Loucy (cell line): ENCODE measurements around the gene COL24A1.

Experiments
- H2AFZ ChIP-seq: fragments of 200-600 bp; sonication (generic); 2 replicates; pipeline ENCODE4 v1.6.0; 2016; ENCODE audit warnings: antibody characterized with exemption, mild to moderate bottlenecking, low read length, moderate library complexity
- H3F3A ChIP-seq: fragments of 200-600 bp; 2 replicates; pipeline ENCODE4 v1.6.0; 2016; ENCODE audit warnings: antibody characterized with exemption, low read depth, mild to moderate bottlenecking
- H3K27me3 ChIP-seq: fragments of 200-600 bp; sonication (generic); 2 replicates; pipeline ENCODE4 v1.6.1; 2014; ENCODE audit warnings: low read length, mild to moderate bottlenecking; ENCODE audit not compliant: insufficient read depth, poor library complexity, severe bottlenecking
- H3K36me3 ChIP-seq: fragments of 200-600 bp; sonication (generic); 2 replicates; pipeline ENCODE4 v1.6.1; 2016; ENCODE audit warnings: low read length; ENCODE audit not compliant: insufficient read depth
- H3K4me1 ChIP-seq: fragments of 200-600 bp; sonication (generic); 2 replicates; pipeline ENCODE4 v1.5.1; 2014; ENCODE audit warnings: low read length, mild to moderate bottlenecking; ENCODE audit not compliant: insufficient read depth, poor library complexity, severe bottlenecking
- H3K4me2 ChIP-seq: fragments of 200-600 bp; sonication (generic); 2 replicates; pipeline ENCODE4 v1.6.0; 2014; ENCODE audit warnings: antibody characterized with exemption, low read length, low read depth, mild to moderate bottlenecking; ENCODE audit not compliant: poor library complexity, severe bottlenecking
- H3K4me3 ChIP-seq: fragments of 200-600 bp; sonication (generic); 2 replicates; pipeline ENCODE4 v1.5.1; 2014; ENCODE audit warnings: low read length, mild to moderate bottlenecking, mixed read lengths; ENCODE audit not compliant: poor library complexity, severe bottlenecking
- H3K79me2 ChIP-seq: fragments of 200-600 bp; sonication (generic); 2 replicates; pipeline ENCODE4 v1.6.1; 2014; ENCODE audit warnings: low read length; ENCODE audit not compliant: insufficient read depth
- H3K9ac ChIP-seq: fragments of 200-600 bp; sonication (generic); 2 replicates; pipeline ENCODE4 v1.6.0; 2014; ENCODE audit warnings: mild to moderate bottlenecking, low read depth, low read length, moderate library complexity; ENCODE audit not compliant: poor library complexity, severe bottlenecking
- H3K9me2 ChIP-seq: fragments of 200-600 bp; sonication (generic); replicated peaks from 2 replicates; pipeline ENCODE4 v1.6.1; 2016; ENCODE audit warnings: low read depth, low read length, mixed read lengths
- H3K9me3 ChIP-seq: fragments of 200-600 bp; sonication (generic); 2 replicates; pipeline ENCODE4 v1.6.1; 2014; ENCODE audit warnings: mild to moderate bottlenecking, antibody characterized with exemption, low read length, low read depth; ENCODE audit not compliant: insufficient read depth
- H4K20me1 ChIP-seq: fragments of 200-600 bp; sonication (generic); 2 replicates; pipeline ENCODE4 v1.6.0; 2014; ENCODE audit warnings: antibody characterized with exemption, low read length, mild to moderate bottlenecking; ENCODE audit not compliant: insufficient read depth, poor library complexity, severe bottlenecking
- CTCF ChIP-seq: fragments of 200-600 bp; sonication (generic); conservative IDR thresholded peaks from 2 replicates; pipeline ENCODE4 v1.5.1; 2014; ENCODE audit warnings: mild to moderate bottlenecking, antibody characterized with exemption, low read length
- EZH2phosphoT487 ChIP-seq: fragments of 200-600 bp; IDR thresholded peaks from 2 replicates; pipeline ENCODE4 v1.6.1; 2018; ENCODE audit warnings: antibody characterized with exemption, mild to moderate bottlenecking, moderate library complexity, borderline replicate concordance

COL24A1 gene

DNA sequence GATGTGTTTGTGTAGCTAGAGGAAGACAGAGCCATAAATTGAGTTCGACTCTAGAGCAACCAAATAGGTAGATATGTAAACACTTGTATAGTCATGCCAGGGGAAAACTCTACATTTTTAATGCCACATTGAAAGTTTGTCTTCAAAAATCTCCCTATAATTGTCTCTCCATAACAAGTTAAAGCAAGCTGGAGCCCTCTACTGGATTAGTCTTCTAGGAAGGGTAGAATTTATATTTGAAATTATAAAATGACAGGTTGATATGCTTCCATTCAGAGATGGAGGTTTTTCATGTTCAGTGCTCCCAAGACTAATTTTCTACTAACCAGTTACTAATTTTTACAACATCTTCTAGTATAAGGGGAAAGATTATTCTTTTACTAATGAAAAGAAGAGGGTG is 13.1 kb upstream of the COL24A1 start:
- Histone ChIP-seq H3K4me3 (no peak overlapping the region), H3F3A (no peaks in the 10 kb centered on the region), H4K20me1 (no peaks in the 10 kb centered on the region), H3K9me3 (no peaks in the 10 kb centered on the region), H3K4me2 (no peak overlapping the region), H3K9me2 (no peaks in the 10 kb centered on the region), H3K79me2 (no peaks in the 10 kb centered on the region), H3K9ac (no peak overlapping the region), H3K4me1 (no peaks in the 10 kb centered on the region), H3K36me3 (no peaks in the 10 kb centered on the region), H2AFZ (no peak overlapping the region), H3K27me3 (no peaks in the 10 kb centered on the region)
- no peak for TF ChIP-seq EZH2phosphoT487
- TF ChIP-seq CTCF = peak; percentile 42

DNA sequence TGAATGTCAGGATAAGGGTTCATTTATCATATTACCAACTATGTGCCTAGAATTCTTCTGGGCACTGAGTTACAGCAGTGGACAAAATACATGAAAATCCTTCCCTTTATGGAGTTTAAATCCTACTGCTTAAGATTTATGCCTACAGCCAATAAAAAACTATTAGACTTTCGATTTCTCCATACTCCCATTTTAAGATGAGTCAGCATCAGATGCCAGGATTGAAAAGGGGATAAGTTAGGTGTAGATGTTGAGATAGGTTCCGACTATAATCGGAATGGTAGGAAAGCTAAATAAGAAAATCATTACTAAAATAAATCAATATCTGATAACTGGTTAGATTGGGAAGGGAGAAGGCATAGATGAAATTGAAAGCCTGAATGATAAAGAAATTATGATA is 3.2 kb upstream of the COL24A1 start:
- Histone ChIP-seq H3K9ac (no peak overlapping the region), H2AFZ (no peak overlapping the region), H3K9me2 (0 out of 2 replicates have a peak, but pooled peaks cover 5% of the 10 kb centered on the region), H3K9me3 (no peaks in the 10 kb centered on the region), H3K36me3 (no peaks in the 10 kb centered on the region), H3F3A (no peaks in the 10 kb centered on the region), H4K20me1 (no peaks in the 10 kb centered on the region), H3K27me3 (no peaks in the 10 kb centered on the region), H3K4me3 (no peak overlapping the region), H3K79me2 (no peaks in the 10 kb centered on the region), H3K4me1 (peaks cover 3% of the 10 kb centered on the region), H3K4me2 (no peak overlapping the region)
- TF ChIP-seq EZH2phosphoT487 = no peak
- no peak for TF ChIP-seq CTCF

DNA sequence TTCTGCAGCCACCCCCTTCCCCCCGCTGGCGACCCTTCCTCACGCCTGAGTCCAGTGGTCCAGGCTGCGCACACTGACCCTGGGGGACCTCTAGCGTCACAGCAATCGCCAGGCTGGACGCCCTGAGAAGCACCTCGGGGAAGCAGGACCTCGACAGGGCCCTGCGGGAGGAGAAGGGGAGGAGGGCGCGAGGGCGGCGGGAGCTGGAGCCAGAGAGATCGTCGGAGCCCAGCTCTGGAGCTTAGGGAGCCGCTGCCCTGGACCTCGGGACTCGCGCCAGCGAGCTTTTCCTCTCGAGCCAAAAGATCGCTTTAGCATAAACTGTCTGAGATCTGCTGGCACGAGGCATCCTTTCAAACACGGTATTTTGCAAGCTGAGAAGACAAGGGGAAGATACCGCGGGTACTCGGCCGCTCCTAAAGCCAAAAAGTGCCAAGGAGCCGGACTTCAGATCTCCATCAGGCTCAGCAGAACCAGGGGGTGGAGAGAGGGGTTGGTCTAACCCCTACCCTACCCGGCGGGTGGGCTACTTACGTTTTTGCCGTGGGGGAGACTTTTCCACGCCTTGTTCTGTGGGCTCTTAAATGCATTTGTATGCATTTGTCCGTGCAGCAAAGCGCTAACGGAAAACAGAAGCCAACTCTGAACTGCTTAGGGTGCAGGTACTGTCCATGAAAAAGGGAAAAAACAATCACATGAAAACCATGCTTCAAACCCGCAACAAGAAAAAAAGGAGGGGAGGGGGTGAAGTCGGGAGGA is 586 bp downstream of the COL24A1 start:
- Histone ChIP-seq H3F3A (no peaks in the 10 kb centered on the region), H3K9me2 (0 out of 2 replicates have a peak, but pooled peaks cover 5% of the 10 kb centered on the region), H2AFZ (peak overlapping the region; percentile 89), H3K27me3 (no peaks in the 10 kb centered on the region), H3K4me1 (peaks cover 3% of the 10 kb centered on the region), H3K9ac (peak overlapping the region; percentile 55), H3K36me3 (no peaks in the 10 kb centered on the region), H4K20me1 (no peaks in the 10 kb centered on the region), H3K9me3 (no peaks in the 10 kb centered on the region), H3K4me3 (peak overlapping the region; percentile 66), H3K79me2 (no peaks in the 10 kb centered on the region), H3K4me2 (peak overlapping the region; percentile 63)
- TF ChIP-seq CTCF = no peak
